GM12891 (cell line): ENCODE measurements around the gene ADRA2B.
"Not testable (repeated sequence)": the region's sequence is repeated elsewhere in the genome, so short reads cannot be mapped to it uniquely, and the experiment has no call there.

Experiments used
- DNase-seq: peaks from one replicate; pipeline ENCODE4 v3.0.0; 2011; ENCODE audit warnings: low spot score; ENCODE audit not compliant: insufficient read length
- FAIRE-seq: peaks from 2 replicates; lab custom pipeline; 2011; peaks lifted over from hg19 to GRCh38; lab: Jason Lieb, UNC
- PAX5 ChIP-seq: IDR thresholded peaks from 2 replicates; pipeline ENCODE4 v1.6.1; 2011; ENCODE audit warnings: low read length, moderate library complexity, mild to moderate bottlenecking; ENCODE audit not compliant: insufficient read depth, severe bottlenecking
- POLR2A ChIP-seq: IDR thresholded peaks from 2 replicates; pipeline ENCODE4 v1.6.1; 2011; ENCODE audit warnings: low read depth, low read length, control low read depth
- POLR2AphosphoS5 ChIP-seq: IDR thresholded peaks from 2 replicates; pipeline ENCODE4 v1.6.1; 2011; ENCODE audit warnings: low read depth, low read length, control low read depth
- POU2F2 ChIP-seq: IDR thresholded peaks from 2 replicates; pipeline ENCODE4 v1.6.1; 2011; ENCODE audit warnings: low read depth, mild to moderate bottlenecking, control low read depth, low read length, moderate library complexity
- SPI1 ChIP-seq: IDR thresholded peaks from 2 replicates; pipeline ENCODE4 v1.6.1; 2011; ENCODE audit warnings: low read depth, low read length, control low read depth
- TAF1 ChIP-seq: IDR thresholded peaks from 2 replicates; pipeline ENCODE4 v1.6.1; 2011; ENCODE audit warnings: low read depth, low read length, control low read depth

Gene ADRA2B

GRCh38 chr2:96090196-96090926, 26.0 kb downstream of the ADRA2B start:
- DNase-seq (no peak), FAIRE-seq (no peak)
- TF ChIP-seq POLR2A (no peak), PAX5 (no peak), POU2F2 (no peak), TAF1 (no peak), POLR2AphosphoS5 (no peak), SPI1 (no peak)

GRCh38 chr2:96089356-96090195, 26.8 kb downstream of the ADRA2B start:
- DNase-seq (no peak), FAIRE-seq (no peak)
- TF ChIP-seq SPI1 (no peak), POLR2AphosphoS5 (no peak), POLR2A (no peak), PAX5 (no peak), POU2F2 (no peak), TAF1 (no peak)

GRCh38 chr2:96088340-96089335, 27.7 kb downstream of the ADRA2B start:
- DNase-seq: no peak
- TF ChIP-seq POLR2A: no peak
- no peak for TF ChIP-seq POLR2AphosphoS5
- TF ChIP-seq POU2F2: no peak
- TF ChIP-seq PAX5: no peak
- TF ChIP-seq TAF1: no peak
- TF ChIP-seq SPI1: no peak
- no peak for FAIRE-seq

GRCh38 chr2:96087130-96087529, 29.2 kb downstream of the ADRA2B start:
- DNase-seq (no peak), FAIRE-seq (no peak)
- TF ChIP-seq PAX5 (no peak), POLR2A (no peak), TAF1 (no peak), POLR2AphosphoS5 (no peak), SPI1 (no peak)

GRCh38 chr2:96085541-96086355, 30.6 kb downstream of the ADRA2B start:
- FAIRE-seq (no peak), DNase-seq (no peak)
- TF ChIP-seq TAF1 (no peak), SPI1 (no peak), POU2F2 (no peak)

- DNase-seq, FAIRE-seq: not testable (repeated sequence)
These were observed 31.4 kb downstream of the ADRA2B start for GRCh38 chr2:96084858-96085518.

- TF ChIP-seq POLR2AphosphoS5 (no peak), SPI1 (no peak), POLR2A (no peak), POU2F2 (no peak), TAF1 (no peak), PAX5 (no peak)
- FAIRE-seq (no peak), DNase-seq (no peak)
These were observed 32.1 kb downstream of the ADRA2B start for GRCh38 chr2:96083989-96084857.

GRCh38 chr2:96083064-96083939, 33.1 kb downstream of the ADRA2B start:
- DNase-seq: no peak
- FAIRE-seq: no peak
- no peak for TF ChIP-seq POLR2A
- TF ChIP-seq POLR2AphosphoS5: no peak
- no peak for TF ChIP-seq TAF1
- no peak for TF ChIP-seq POU2F2
- TF ChIP-seq SPI1: no peak
- no peak for TF ChIP-seq PAX5
